ENCODE measurements around the gene NCK1.

The NCK1 gene

GRCh38 chr3:136994772-136995516 is 132.9 kb downstream of the NCK1 start:
- no peak for DNase-seq

- no peak for DNase-seq
Observed at GRCh38 chr3:136995652-136996051, 133.6 kb downstream of the NCK1 start.
